Testis (tissue), 2 donors: ENCODE measurements around the gene ANKRD11.

ENCODE experiments used
- POLR2A ChIP-seq: fragments of 450-650 bp; IDR thresholded peaks from one replicate; pipeline ENCODE4 v1.6.1; 2017; ENCODE audit warnings: antibody characterized with exemption, mild to moderate bottlenecking, moderate library complexity
- TF ChIP-seq, protein P1 (sequence below), 3 experiments: fragments of 450-650 bp in 2 of 3; fragments of 200-600 bp in 1 of 3; sonication (generic) in 1 of 3; IDR thresholded peaks; one replicate each; pipeline ENCODE4 v1.5.1; 2016 to 2019; ENCODE audit warnings: antibody characterized with exemption in 3 of 3, mild to moderate bottlenecking in 2 of 3, moderate library complexity in 1 of 3

DNA sequence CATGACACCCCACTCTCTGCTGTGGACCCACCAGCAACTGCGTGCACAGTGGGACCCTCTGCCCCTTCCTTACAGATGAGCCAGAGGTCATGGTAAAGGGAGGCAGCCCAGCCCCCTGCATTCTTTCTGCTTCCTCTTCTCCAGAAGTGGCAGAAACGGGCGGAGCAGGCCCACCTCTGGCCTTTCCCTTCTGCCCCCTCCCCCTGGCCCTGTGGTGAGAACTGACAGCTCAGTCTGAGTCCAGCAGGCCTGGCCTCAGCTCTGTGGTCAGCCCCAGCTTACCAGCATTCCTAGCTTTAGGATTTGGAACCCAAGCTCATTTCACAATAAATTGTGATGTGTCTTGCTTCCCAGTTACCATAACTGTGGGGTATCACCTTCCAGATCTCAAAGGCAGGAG is 4.8 kb upstream of the ANKRD11 start:
- TF ChIP-seq, protein P1, sequence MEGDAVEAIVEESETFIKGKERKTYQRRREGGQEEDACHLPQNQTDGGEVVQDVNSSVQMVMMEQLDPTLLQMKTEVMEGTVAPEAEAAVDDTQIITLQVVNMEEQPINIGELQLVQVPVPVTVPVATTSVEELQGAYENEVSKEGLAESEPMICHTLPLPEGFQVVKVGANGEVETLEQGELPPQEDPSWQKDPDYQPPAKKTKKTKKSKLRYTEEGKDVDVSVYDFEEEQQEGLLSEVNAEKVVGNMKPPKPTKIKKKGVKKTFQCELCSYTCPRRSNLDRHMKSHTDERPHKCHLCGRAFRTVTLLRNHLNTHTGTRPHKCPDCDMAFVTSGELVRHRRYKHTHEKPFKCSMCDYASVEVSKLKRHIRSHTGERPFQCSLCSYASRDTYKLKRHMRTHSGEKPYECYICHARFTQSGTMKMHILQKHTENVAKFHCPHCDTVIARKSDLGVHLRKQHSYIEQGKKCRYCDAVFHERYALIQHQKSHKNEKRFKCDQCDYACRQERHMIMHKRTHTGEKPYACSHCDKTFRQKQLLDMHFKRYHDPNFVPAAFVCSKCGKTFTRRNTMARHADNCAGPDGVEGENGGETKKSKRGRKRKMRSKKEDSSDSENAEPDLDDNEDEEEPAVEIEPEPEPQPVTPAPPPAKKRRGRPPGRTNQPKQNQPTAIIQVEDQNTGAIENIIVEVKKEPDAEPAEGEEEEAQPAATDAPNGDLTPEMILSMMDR (IDR thresholded peaks at IDR 0.05), result no peak
- no peak for TF ChIP-seq POLR2A
